ENCODE measurements around the gene C10orf53. TPM values are rescaled to one million over a fixed set of nuclear protein-coding genes. Genes with fewer than 3 reads are reported as not detected.
A peak's percentile ranks its signal among the peaks of the same experiment; 100 is the strongest.
"Not testable (repeated sequence)": the region's sequence is repeated elsewhere in the genome, so short reads cannot be mapped to it uniquely, and the experiment has no call there.

The C10orf53 gene
- polyA plus RNA-seq, 1 donor = not detected

GRCh38 chr10:49688261-49688846 lies 8.9 kb downstream of the C10orf53 start:
- DNase-seq = no peak

- no peak for DNase-seq
Measured at GRCh38 chr10:49688920-49689319, 9.5 kb downstream of the C10orf53 start.

DNA sequence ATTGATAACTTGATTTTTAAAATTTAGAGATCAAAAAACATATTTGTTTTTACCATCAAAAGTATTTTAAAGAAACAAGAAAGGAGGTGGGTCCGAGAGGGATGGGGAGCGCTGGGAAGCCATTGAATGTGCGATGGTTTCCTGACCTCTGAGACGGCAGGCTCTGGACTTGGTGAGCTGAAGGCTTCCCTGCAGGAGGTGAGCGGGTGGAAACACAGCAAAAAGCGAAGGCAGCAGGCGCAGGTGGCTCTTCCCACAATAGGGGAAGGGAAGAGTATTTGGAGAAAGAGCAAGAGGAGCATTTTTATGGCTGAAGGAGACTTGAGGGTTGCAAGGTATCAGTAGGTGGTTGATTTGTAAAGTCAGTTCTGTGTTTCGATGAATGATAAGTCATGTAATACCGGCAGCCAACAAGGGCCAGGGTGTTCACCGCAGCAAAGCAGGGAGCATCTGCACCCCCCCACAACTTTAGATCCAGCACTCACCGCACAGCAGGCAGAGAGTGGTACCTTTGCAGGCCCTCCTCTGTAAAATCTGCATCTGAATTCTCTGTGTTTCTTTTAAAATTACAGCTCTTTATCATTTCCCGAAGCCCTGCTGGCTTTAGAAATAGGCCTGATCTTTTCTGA lies 10.5 kb downstream of the C10orf53 start:
- no peak for DNase-seq

- DNase-seq = peak; percentile 66
Measured at GRCh38 chr10:49690698-49691356, 11.4 kb downstream of the C10orf53 start.

DNA sequence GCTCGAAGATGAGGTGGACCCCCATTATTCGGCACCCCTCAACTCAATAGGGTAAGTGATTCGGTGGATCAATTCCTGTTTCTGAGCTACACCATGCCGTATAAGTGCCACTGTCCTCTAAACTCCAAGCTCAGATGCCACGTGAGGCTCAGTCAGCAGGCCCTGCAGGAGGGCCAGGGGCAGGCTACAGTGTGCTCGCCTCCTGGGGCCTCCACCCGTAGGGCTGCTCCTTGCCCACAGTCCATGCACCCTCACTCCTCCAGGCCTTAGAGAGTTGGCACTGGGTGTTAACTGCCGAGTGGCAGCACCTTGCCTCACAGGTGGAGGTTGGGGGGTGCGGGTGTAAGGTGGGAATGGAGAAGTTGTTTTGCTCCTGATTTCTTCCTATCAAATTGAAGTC lies 12.1 kb downstream of the C10orf53 start:
- DNase-seq = no peak

GRCh38 chr10:49694466-49694865 lies 15.0 kb downstream of the C10orf53 start:
- no peak for DNase-seq

DNA sequence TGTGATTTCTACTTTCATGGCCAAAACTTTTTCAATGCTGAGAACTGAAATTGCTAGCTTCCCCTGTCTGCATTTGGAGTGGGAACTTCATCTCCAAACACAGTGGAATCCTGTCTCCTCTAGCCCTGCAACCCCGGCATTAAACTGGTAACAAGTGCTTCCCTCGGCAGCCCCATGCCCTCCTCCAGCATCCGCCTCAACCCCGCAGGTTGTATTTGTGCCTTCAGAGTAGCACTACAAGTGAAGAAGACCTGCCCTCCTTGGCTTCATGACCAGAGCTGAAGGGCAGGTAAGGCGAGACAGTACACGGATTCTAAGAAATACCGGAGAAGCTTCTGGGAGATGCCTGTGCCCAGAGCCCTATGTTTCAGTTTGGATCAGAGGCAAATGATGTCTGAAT lies 16.9 kb downstream of the C10orf53 start:
- DNase-seq = no peak

DNA sequence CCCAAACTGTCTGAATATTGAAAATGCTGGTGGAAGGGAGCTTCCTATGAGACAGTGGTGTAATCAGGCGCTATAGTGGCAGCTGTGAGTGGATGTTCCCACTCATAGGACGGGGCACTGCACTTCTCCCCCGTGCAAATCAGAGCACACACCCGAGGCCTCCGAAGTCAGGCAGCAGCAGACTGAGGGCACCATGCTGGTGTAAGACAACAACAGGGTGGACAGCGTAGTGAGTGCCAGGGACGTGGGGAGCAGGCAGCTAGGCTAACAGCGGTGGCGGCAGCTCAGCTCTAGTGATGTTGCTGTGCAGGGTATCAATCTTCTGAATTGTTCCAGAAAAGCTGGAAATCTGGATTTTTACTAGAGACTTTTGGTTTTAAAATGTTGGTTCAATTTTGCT lies 19.2 kb downstream of the C10orf53 start:
- DNase-seq = no peak

GRCh38 chr10:49700211-49700610 lies 20.8 kb downstream of the C10orf53 start:
- no peak for DNase-seq

- DNase-seq = peak; percentile 19
Measured at GRCh38 chr10:49700997-49701396, 21.5 kb downstream of the C10orf53 start.

DNA sequence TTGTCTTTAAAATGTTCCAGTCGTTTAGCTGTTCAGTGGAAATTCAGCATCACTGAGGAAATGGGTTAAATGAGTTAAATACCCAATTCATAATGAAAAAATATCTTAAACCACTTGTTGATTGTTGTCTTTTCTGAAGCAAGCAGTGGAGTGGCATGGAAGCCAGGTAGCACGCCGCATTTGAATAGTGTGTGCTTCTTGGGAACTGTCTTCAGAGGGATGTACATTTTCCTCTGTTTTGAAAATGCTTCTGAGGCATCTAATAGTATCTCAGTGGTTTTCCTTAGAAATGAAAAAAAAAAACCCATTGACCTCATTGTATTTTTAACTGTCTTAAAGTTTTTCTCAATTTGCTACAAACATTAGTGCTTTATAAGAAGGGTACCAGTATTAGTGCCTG lies 28.1 kb downstream of the C10orf53 start:
- DNase-seq = no peak

DNA sequence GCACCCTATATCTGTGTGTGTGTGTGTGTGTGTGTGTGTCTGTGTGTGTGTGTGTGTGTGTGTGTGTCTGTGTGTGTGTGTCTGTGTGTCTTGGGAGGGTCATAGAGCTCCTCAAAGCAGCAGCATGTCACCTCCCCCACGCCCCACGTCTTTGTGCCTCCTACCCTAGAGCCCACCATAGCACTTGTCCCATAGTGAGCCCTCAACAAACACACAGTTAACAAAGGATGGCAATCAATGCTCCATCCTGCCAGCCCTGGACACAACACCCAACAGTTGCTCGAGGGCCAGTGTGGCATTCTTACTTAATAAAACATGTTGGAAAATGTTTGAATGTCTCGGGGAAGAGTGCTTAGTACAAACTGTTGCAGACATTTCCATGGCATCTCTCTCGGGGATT lies 30.5 kb downstream of the C10orf53 start:
- no peak for DNase-seq

GRCh38 chr10:49710966-49711365 lies 31.5 kb downstream of the C10orf53 start:
- no peak for DNase-seq

GRCh38 chr10:49711481-49711880 lies 32.0 kb downstream of the C10orf53 start:
- DNase-seq = no peak

- DNase-seq = no peak
Measured at GRCh38 chr10:49713266-49713665, 33.8 kb downstream of the C10orf53 start.

GRCh38 chr10:49715157-49715556 lies 35.7 kb downstream of the C10orf53 start:
- not testable (repeated sequence) for DNase-seq

GRCh38 chr10:49726593-49726992 lies 47.1 kb downstream of the C10orf53 start:
- DNase-seq = no peak

DNA sequence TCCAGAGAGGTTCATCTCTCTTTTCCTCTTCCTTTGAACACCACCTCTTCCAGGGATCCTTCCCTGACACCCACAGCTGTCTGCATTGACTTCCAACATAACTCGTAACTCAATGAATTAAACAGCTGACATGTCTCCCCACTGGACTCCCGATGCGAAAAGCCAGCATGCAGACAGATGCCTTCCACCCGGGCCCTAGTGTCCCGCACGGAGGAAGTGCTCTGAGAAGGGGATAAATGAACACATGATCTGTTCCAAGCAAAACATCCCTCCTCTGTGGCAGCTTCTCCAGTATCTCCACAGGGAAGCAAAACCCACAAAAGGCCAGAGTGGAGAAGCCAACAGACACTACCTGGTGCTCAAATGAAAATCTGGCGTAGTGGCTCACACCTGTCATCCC lies 54.4 kb downstream of the C10orf53 start:
- no peak for DNase-seq

GRCh38 chr10:49734676-49735075 lies 55.2 kb downstream of the C10orf53 start:
- DNase-seq = no peak

DNA sequence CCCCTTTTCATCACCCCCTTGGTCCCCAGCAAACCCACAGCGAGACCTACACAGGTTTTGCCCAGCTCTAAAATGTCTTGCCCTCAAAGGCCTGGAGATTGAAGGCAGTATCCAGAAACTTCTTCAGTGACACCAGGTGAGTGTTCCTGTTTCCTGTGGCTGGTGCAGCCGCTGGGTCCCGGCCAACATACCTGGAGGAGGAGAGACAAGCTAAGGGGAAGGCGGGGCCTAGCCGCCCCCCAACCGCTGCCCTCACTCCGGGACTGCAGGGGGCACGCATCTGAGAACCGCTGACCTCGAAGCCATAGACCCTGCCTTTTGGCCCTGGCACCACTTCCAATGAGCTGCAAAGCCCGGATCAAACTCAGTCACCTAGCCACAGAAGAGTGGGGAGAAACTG lies 55.7 kb downstream of the C10orf53 start:
- DNase-seq = no peak

GRCh38 chr10:49735848-49736563 lies 56.6 kb downstream of the C10orf53 start:
- no peak for DNase-seq

DNA sequence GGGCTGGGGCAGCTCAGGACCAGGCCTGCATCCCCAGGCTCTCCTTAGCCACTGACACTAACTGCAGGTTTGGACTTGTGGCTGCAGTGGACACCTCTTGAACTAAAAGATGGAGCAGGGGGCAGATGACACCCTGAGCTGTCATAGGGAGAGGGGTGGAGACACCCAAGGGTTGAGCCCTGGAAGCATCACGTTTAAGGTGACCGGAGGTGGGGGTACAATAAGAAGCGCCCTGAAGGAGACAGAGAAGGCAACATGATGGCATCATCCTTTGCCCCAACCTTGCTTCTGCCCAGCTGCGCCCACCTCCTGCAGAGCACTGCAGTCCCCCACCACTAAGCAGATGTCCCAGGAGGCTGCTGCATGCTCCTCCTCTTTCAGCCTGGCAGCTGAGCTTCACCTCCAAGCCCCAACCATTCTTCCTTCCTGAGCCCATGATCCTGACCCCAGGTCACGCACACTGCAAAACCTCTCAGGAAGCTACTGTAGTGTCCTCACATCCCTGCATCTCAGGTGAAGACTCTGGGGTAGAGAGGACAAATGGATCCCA lies 57.2 kb downstream of the C10orf53 start:
- DNase-seq = no peak
